Neural progenitor cell (in vitro differentiated cells): ENCODE results near the gene EHMT1. TPM values are rescaled to one million over a fixed set of nuclear protein-coding genes. Genes with fewer than 3 reads are reported as not detected.

Experiments used
- DNase-seq: peaks from one replicate; pipeline ENCODE4 v3.0.0-alpha.2; 2016; ENCODE audit warnings: low spot score
- H2AFZ ChIP-seq: fragments of 200-600 bp; sonication (generic); replicated peaks from 2 replicates; pipeline ENCODE4 v1.6.1; 2016; ENCODE audit warnings: antibody characterized with exemption
- H3F3A ChIP-seq: fragments of 200-600 bp; sonication (generic); 2 replicates; pipeline ENCODE4 v1.6.1; 2016; ENCODE audit warnings: antibody characterized with exemption, low read depth
- H3K27ac ChIP-seq: fragments of 200-600 bp; sonication (generic); 2 replicates; pipeline ENCODE4 v1.5.1; 2016; ENCODE audit warnings: mild to moderate bottlenecking
- H3K27me3 ChIP-seq: fragments of 200-600 bp; sonication (generic); 2 replicates; pipeline ENCODE4 v1.6.1; 2016; ENCODE audit warnings: mild to moderate bottlenecking, moderate library complexity
- H3K36me3 ChIP-seq: fragments of 200-600 bp; sonication (generic); 2 replicates; pipeline ENCODE4 v1.5.1; 2016
- H3K4me1 ChIP-seq: fragments of 200-600 bp; sonication (generic); 2 replicates; pipeline ENCODE4 v1.6.1; 2016; ENCODE audit warnings: mixed run types
- H3K4me2 ChIP-seq: fragments of 200-600 bp; sonication (generic); 2 replicates; pipeline ENCODE4 v1.6.1; 2016
- H3K4me3 ChIP-seq: fragments of 200-600 bp; sonication (generic); 2 replicates; pipeline ENCODE4 v1.5.1; 2016
- H3K79me2 ChIP-seq: fragments of 200-600 bp; sonication (generic); 2 replicates; pipeline ENCODE4 v1.6.1; 2016; ENCODE audit warnings: low read depth
- H3K9ac ChIP-seq: fragments of 200-600 bp; sonication (generic); 2 replicates; pipeline ENCODE4 v1.6.1; 2016
- H3K9me3 ChIP-seq: fragments of 200-600 bp; sonication (generic); 2 replicates; pipeline ENCODE4 v1.5.1; 2016; ENCODE audit warnings: low read depth
- H4K20me1 ChIP-seq: fragments of 200-600 bp; sonication (generic); 2 replicates; pipeline ENCODE4 v1.6.1; 2016; ENCODE audit warnings: low read depth
- H3K27ac Mint-ChIP-seq: 3 replicates; pipeline ENCODE4 v1.8.0; 2021; ENCODE audit warnings: mixed read lengths
- H3K27me3 Mint-ChIP-seq: 2 replicates; pipeline ENCODE4 v1.8.0; 2022; ENCODE audit warnings: low read depth, mild to moderate bottlenecking, inconsistent platforms, moderate library complexity, mixed read lengths; ENCODE audit not compliant: insufficient read depth
- H3K36me3 Mint-ChIP-seq: 3 replicates; pipeline ENCODE4 v1.8.0; 2021; ENCODE audit warnings: mixed read lengths
- H3K4me1 Mint-ChIP-seq: 3 replicates; pipeline ENCODE4 v1.8.0; 2021; ENCODE audit warnings: mixed read lengths
- H3K4me3 Mint-ChIP-seq: 3 replicates; pipeline ENCODE4 v1.8.0; 2021; ENCODE audit warnings: mild to moderate bottlenecking, moderate library complexity, mixed read lengths
- H3K9me3 Mint-ChIP-seq: 3 replicates; pipeline ENCODE4 v1.8.0; 2020; ENCODE audit warnings: mixed read lengths
- EZH2 ChIP-seq: fragments of 200-600 bp; sonication (generic); IDR thresholded peaks from 2 replicates; pipeline ENCODE4 v1.6.1; 2017; ENCODE audit warnings: antibody characterized with exemption, mild to moderate bottlenecking, moderate library complexity
- EZH2phosphoT487 ChIP-seq: fragments of 200-600 bp; sonication (generic); IDR thresholded peaks from 2 replicates; pipeline ENCODE4 v1.6.1; 2017; ENCODE audit warnings: antibody characterized with exemption
- total RNA-seq: library from RNA; depleted of rRNA; stranded (reverse); fragments of >200 nt; gene quantifications from 2 replicates; pipeline ENCODE4 v1.2.3, GENCODE V29; 2015; ENCODE audit warnings: low replicate concordance
- TF ChIP-seq, protein P1 (sequence below): fragments of 200-600 bp; sonication (generic); IDR thresholded peaks from 2 replicates; pipeline ENCODE4 v1.5.1; 2017; ENCODE audit warnings: antibody characterized with exemption, mild to moderate bottlenecking

Gene EHMT1
- total RNA-seq, 1 donor from 2014 or later: 47.8 TPM

DNA sequence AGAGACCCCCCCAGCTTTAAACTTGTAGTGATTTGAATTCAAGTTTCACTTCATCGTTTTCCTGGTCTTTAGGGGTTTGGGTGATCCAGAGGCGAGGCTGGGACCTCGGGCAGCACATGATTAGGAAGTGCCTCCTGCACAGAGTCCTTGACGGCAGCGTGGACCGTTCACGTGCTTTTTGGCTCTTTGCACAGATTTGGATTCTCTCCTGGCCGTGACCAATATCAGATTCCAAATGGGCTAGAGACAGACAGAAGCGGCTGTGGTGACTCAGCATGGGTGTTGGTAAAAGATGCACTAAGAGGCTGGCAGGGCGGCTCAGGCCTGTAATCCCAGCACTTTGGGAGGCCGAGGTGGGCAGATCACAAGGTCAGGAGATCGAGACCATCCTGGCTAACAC is 141.6 kb downstream of the EHMT1 start:
- H4K20me1 ChIP-seq: peaks cover 20% of the 10 kb centered on the region
- H3K9me3 ChIP-seq: no peaks in the 10 kb centered on the region
- no peaks in the 10 kb centered on the region for H3K36me3 ChIP-seq
- H3F3A ChIP-seq: no peaks in the 10 kb centered on the region
- Mint-ChIP-seq H3K27ac (no peak overlapping the region), H3K9me3 (peaks cover 4% of the 10 kb centered on the region), H3K27me3 (peaks cover 2% of the 10 kb centered on the region), H3K4me3 (no peak overlapping the region), H3K4me1 (peaks cover 10% of the 10 kb centered on the region), H3K36me3 (peaks cover 55% of the 10 kb centered on the region)
- H3K79me2 ChIP-seq: peaks cover 28% of the 10 kb centered on the region
- no peak for DNase-seq
- no peak overlapping the region for H3K9ac ChIP-seq
- H3K4me3 ChIP-seq: no peak overlapping the region
- TF ChIP-seq, protein P1, sequence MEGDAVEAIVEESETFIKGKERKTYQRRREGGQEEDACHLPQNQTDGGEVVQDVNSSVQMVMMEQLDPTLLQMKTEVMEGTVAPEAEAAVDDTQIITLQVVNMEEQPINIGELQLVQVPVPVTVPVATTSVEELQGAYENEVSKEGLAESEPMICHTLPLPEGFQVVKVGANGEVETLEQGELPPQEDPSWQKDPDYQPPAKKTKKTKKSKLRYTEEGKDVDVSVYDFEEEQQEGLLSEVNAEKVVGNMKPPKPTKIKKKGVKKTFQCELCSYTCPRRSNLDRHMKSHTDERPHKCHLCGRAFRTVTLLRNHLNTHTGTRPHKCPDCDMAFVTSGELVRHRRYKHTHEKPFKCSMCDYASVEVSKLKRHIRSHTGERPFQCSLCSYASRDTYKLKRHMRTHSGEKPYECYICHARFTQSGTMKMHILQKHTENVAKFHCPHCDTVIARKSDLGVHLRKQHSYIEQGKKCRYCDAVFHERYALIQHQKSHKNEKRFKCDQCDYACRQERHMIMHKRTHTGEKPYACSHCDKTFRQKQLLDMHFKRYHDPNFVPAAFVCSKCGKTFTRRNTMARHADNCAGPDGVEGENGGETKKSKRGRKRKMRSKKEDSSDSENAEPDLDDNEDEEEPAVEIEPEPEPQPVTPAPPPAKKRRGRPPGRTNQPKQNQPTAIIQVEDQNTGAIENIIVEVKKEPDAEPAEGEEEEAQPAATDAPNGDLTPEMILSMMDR: no peak
- TF ChIP-seq EZH2phosphoT487: no peak
- no peak for TF ChIP-seq EZH2
- no peak overlapping the region for H2AFZ ChIP-seq
- H3K27me3 ChIP-seq: no peaks in the 10 kb centered on the region
- H3K4me1 ChIP-seq: no peaks in the 10 kb centered on the region
- no peak overlapping the region for H3K4me2 ChIP-seq
- no peak overlapping the region for H3K27ac ChIP-seq

DNA sequence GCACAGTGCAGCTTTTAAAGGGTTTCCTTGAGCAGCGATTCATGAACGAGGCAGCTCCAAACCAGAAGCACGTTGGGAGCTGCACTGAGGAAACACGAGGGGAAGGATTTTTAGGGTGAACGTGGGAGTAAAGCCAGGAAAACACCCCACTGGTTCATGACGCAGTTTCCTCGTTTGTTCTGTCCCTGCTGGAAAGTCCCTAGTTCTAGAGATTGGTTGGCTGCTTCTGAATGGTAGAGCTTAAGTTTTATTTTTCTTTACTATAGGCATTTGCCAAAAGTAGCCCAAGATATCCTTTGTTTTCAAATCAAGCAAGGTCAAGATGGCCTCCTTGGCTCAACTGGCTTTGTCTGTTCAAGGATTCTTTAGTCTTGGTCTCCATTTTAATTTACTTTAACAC is 142.2 kb downstream of the EHMT1 start:
- H3K36me3 Mint-ChIP-seq: peaks cover 54% of the 10 kb centered on the region
- no peak overlapping the region for H3K27ac Mint-ChIP-seq

DNA sequence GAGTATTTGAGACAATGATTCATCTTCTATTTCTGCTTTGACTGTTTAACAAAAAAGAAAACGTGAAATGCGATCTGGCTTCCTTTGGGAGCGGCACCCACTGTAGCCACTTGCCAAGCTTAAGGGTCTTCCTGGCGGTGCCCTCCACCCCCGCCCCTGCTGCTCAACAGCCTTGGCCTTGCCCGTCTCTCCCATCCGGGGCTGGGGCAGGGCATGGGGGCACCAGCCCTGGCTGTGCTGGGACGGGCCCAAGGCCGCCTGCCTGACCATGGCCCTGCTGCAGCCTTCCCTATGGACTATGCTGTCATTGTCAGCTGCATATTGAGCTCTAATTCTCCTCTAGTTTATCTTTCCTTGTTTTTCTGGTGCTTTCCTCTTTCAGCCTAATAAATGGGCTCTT is 143.0 kb downstream of the EHMT1 start:
- no peaks in the 10 kb centered on the region for H3K9me3 ChIP-seq
- DNase-seq: no peak
- H3K4me2 ChIP-seq: no peak overlapping the region
- no peaks in the 10 kb centered on the region for H3K4me1 ChIP-seq
- H3K27me3 ChIP-seq: no peaks in the 10 kb centered on the region
- Mint-ChIP-seq H3K4me1 (peaks cover 10% of the 10 kb centered on the region), H3K27me3 (no peaks in the 10 kb centered on the region), H3K27ac (no peak overlapping the region), H3K9me3 (no peaks in the 10 kb centered on the region), H3K4me3 (no peak overlapping the region), H3K36me3 (peaks cover 48% of the 10 kb centered on the region)
- H3K79me2 ChIP-seq: peaks cover 33% of the 10 kb centered on the region
- H4K20me1 ChIP-seq: peaks cover 20% of the 10 kb centered on the region
- H3K9ac ChIP-seq: no peak overlapping the region
- TF ChIP-seq, protein P1: no peak
- TF ChIP-seq EZH2phosphoT487 (no peak), EZH2 (no peak)
- H2AFZ ChIP-seq: no peak overlapping the region
- no peaks in the 10 kb centered on the region for H3F3A ChIP-seq
- H3K4me3 ChIP-seq: no peak overlapping the region
- no peak overlapping the region for H3K27ac ChIP-seq
- no peaks in the 10 kb centered on the region for H3K36me3 ChIP-seq

More for the DNA sequence above, 142.2 kb downstream of the EHMT1 start:
- no peak overlapping the region for H3K4me2 ChIP-seq
- H3F3A ChIP-seq: no peaks in the 10 kb centered on the region
- no peak overlapping the region for H3K27ac ChIP-seq
- H3K4me1 ChIP-seq: no peaks in the 10 kb centered on the region
- H3K27me3 ChIP-seq: no peaks in the 10 kb centered on the region
- no peak overlapping the region for H3K4me3 ChIP-seq
- H3K9ac ChIP-seq: no peak overlapping the region
- TF ChIP-seq EZH2: no peak
- TF ChIP-seq, protein P1: no peak
- TF ChIP-seq EZH2phosphoT487: no peak
- no peak overlapping the region for H2AFZ ChIP-seq
- peaks cover 10% of the 10 kb centered on the region for H3K4me1 Mint-ChIP-seq
- peaks cover 30% of the 10 kb centered on the region for H3K79me2 ChIP-seq
- peaks cover 20% of the 10 kb centered on the region for H4K20me1 ChIP-seq
- H3K9me3 ChIP-seq: no peaks in the 10 kb centered on the region
- H3K4me3 Mint-ChIP-seq: no peak overlapping the region
- peaks cover 2% of the 10 kb centered on the region for H3K27me3 Mint-ChIP-seq
- DNase-seq: no peak
- no peaks in the 10 kb centered on the region for H3K9me3 Mint-ChIP-seq
- no peaks in the 10 kb centered on the region for H3K36me3 ChIP-seq
